ENCODE results near the gene UBAP1.

Gene UBAP1

DNA sequence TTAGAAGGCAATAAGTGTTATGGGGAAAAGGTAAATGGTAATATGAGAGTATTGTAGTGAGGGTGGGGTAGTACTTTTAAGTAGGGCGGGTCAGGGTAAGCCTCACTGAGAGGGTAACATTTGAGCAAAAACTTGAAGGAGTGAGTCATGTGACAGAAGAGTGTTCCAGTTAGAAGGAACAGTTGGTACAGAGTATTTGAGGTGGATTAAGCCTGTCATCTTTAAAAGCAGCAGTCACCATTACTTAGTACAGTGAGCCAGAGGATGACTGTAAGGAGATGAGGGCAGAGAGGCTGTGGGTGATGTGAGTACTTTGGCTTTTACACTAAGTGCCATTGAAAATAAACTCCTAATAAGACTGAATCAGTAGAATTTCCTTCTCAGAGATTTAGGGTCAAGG is 54.8 kb downstream of the UBAP1 start:
- Histone ChIP-seq H3K9ac (ENCODE audit: low read length) (no peak overlapping the region), H3K4me1 (ENCODE audit: control insufficient read depth in 1 of 2, insufficient read depth in 2 of 2, low read length in 2 of 2) (no peaks in the 10 kb centered on the region), H3K18ac (ENCODE audit: low read length) (no peak overlapping the region), H2BK12ac (ENCODE audit: low read length) (no peak overlapping the region), H3K23ac (ENCODE audit: low read length) (no peak overlapping the region), H2BK120ac (ENCODE audit: insufficient read depth, low read length, poor library complexity) (no peak overlapping the region), H3K4me3 (ENCODE audit: low read depth, low read length) (no peak overlapping the region), H4K8ac (ENCODE audit: low read depth, low read length) (no peak overlapping the region), H4K91ac (ENCODE audit: low read depth, low read length) (no peak overlapping the region), H3K79me1 (ENCODE audit: low read length) (no peaks in the 10 kb centered on the region), H3K9me3 (ENCODE audit: insufficient read depth, low read depth, low read length) (no peaks in the 10 kb centered on the region), H3K4ac (ENCODE audit: low read depth, low read length) (no peak overlapping the region), H3K14ac (ENCODE audit: low read length) (no peak overlapping the region), H3K4me2 (ENCODE audit: low read length) (no peak overlapping the region), H3K79me2 (ENCODE audit: control insufficient read depth, insufficient read depth, low read length, poor library complexity) (no peaks in the 10 kb centered on the region), H3K27ac (ENCODE audit: low read depth, low read length) (no peak overlapping the region), H2AK5ac (ENCODE audit: low read length) (no peak overlapping the region), H3K27me3 (ENCODE audit: insufficient read depth, low read length) (no peaks in the 10 kb centered on the region), H2AFZ (ENCODE audit: insufficient read depth, low read length, poor library complexity) (no peak overlapping the region), H4K12ac (ENCODE audit: low read depth, low read length) (no peak overlapping the region), H2BK5ac (ENCODE audit: low read depth, low read length, poor library complexity) (no peak overlapping the region), H3K36me3 (ENCODE audit: control insufficient read depth in 1 of 2, insufficient read depth in 2 of 2, low read length in 2 of 2) (peaks cover 4 to 10% of the 10 kb centered on the region in 2 experiments)
- no peak for DNase-seq
- WGBS (ENCODE audit: extremely low coverage, insufficient coverage, insufficient read length), result 100% methylated on average over 1 of the region's 1 CpG

DNA sequence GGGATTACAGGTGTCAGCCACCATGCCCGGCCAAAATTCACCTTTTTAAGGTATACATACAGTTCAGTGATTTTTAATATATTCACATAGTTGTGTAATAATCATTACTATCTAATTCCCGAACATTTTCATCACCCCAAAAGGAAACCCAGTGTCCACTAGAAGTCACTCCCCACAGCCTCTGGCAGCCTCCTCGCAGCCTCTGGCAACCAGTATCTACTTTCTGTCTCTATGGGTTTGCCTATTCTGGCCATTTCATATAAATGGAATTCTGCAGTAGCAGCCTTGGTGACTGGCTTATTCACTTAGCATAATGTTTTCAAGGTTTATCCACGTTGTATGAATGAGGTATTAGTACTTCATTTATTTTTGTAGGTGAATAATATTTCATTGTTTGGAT is 59.0 kb downstream of the UBAP1 start:
- H2BK120ac ChIP-seq (ENCODE audit: insufficient read depth, low read length, poor library complexity), result no peak overlapping the region
- no peak overlapping the region for H2BK12ac ChIP-seq (ENCODE audit: low read length)
- no CpG with 5 or more reads among the region's 4 CpGs for WGBS (ENCODE audit: extremely low coverage, insufficient coverage, insufficient read length)
- no peak overlapping the region for H4K8ac ChIP-seq (ENCODE audit: low read depth, low read length)
- H3K4me1 ChIP-seq (ENCODE audit: control insufficient read depth in 1 of 2, insufficient read depth in 2 of 2, low read length in 2 of 2), result no peaks in the 10 kb centered on the region
- peaks cover 9 to 27% of the 10 kb centered on the region in 2 experiments for H3K36me3 ChIP-seq (ENCODE audit: control insufficient read depth in 1 of 2, insufficient read depth in 2 of 2, low read length in 2 of 2)
- H2AK5ac ChIP-seq (ENCODE audit: low read length), result no peak overlapping the region
- no peak overlapping the region for H2AFZ ChIP-seq (ENCODE audit: insufficient read depth, low read length, poor library complexity)
- no peak overlapping the region for H3K23ac ChIP-seq (ENCODE audit: low read length)
- no peaks in the 10 kb centered on the region for H3K79me2 ChIP-seq (ENCODE audit: control insufficient read depth, insufficient read depth, low read length, poor library complexity)
- H3K4me2 ChIP-seq (ENCODE audit: low read length), result no peak overlapping the region
- no peak overlapping the region for H3K27ac ChIP-seq (ENCODE audit: low read depth, low read length)
- H3K18ac ChIP-seq (ENCODE audit: low read length), result no peak overlapping the region
- H3K4ac ChIP-seq (ENCODE audit: low read depth, low read length), result no peak overlapping the region
- H3K79me1 ChIP-seq (ENCODE audit: low read length), result no peaks in the 10 kb centered on the region
- no peak for DNase-seq
- no peak overlapping the region for H4K12ac ChIP-seq (ENCODE audit: low read depth, low read length)
- H2BK5ac ChIP-seq (ENCODE audit: low read depth, low read length, poor library complexity), result no peak overlapping the region
- H4K91ac ChIP-seq (ENCODE audit: low read depth, low read length), result no peak overlapping the region
- no peak overlapping the region for H3K9ac ChIP-seq (ENCODE audit: low read length)
- no peaks in the 10 kb centered on the region for H3K9me3 ChIP-seq (ENCODE audit: insufficient read depth, low read depth, low read length)
- H3K27me3 ChIP-seq (ENCODE audit: insufficient read depth, low read length), result no peaks in the 10 kb centered on the region
- H3K4me3 ChIP-seq (ENCODE audit: low read depth, low read length), result no peak overlapping the region
- no peak overlapping the region for H3K14ac ChIP-seq (ENCODE audit: low read length)

DNA sequence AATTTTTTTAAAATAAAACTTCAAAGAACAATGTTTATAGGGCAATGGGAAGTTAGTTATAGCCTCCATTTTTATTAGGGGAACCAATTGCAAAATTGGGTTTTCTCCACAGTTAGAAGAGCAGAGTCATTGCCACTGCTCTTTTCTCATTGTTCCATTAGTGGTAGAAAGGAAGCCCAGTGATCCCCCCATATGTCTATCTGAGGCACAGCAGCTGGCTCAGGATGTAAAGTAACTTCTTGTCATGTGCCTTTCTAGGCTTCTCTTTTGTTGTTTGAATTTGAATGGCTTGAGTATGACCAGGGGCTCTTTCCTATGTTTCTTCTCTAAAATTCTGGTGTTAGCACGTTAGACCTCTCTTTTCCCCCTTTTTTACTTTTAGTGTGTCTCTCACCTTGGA is 61.2 kb downstream of the UBAP1 start:
- Histone ChIP-seq H3K23ac (ENCODE audit: low read length) (no peak overlapping the region), H4K8ac (ENCODE audit: low read depth, low read length) (no peak overlapping the region), H2BK12ac (ENCODE audit: low read length) (no peak overlapping the region), H3K4me2 (ENCODE audit: low read length) (no peak overlapping the region), H3K27me3 (ENCODE audit: insufficient read depth, low read length) (no peaks in the 10 kb centered on the region), H2AK5ac (ENCODE audit: low read length) (no peak overlapping the region), H2AFZ (ENCODE audit: insufficient read depth, low read length, poor library complexity) (no peak overlapping the region), H3K4me3 (ENCODE audit: low read depth, low read length) (no peak overlapping the region), H3K18ac (ENCODE audit: low read length) (no peak overlapping the region), H3K9me3 (ENCODE audit: insufficient read depth, low read depth, low read length) (no peaks in the 10 kb centered on the region), H2BK5ac (ENCODE audit: low read depth, low read length, poor library complexity) (no peak overlapping the region), H3K4ac (ENCODE audit: low read depth, low read length) (no peak overlapping the region), H4K12ac (ENCODE audit: low read depth, low read length) (no peak overlapping the region), H3K14ac (ENCODE audit: low read length) (no peak overlapping the region), H3K79me1 (ENCODE audit: low read length) (no peaks in the 10 kb centered on the region), H3K27ac (ENCODE audit: low read depth, low read length) (no peak overlapping the region), H3K36me3 (ENCODE audit: control insufficient read depth in 1 of 2, insufficient read depth in 2 of 2, low read length in 2 of 2) (peaks cover 14 to 30% of the 10 kb centered on the region in 2 experiments), H2BK120ac (ENCODE audit: insufficient read depth, low read length, poor library complexity) (no peak overlapping the region), H4K91ac (ENCODE audit: low read depth, low read length) (no peak overlapping the region), H3K4me1 (ENCODE audit: control insufficient read depth in 1 of 2, insufficient read depth in 2 of 2, low read length in 2 of 2) (no peaks in the 10 kb centered on the region), H3K9ac (ENCODE audit: low read length) (no peak overlapping the region), H3K79me2 (ENCODE audit: control insufficient read depth, insufficient read depth, low read length, poor library complexity) (no peaks in the 10 kb centered on the region)
- WGBS (ENCODE audit: extremely low coverage, insufficient coverage, insufficient read length), result no CpG with 5 or more reads among the region's 1 CpG
- DNase-seq, result no peak

DNA sequence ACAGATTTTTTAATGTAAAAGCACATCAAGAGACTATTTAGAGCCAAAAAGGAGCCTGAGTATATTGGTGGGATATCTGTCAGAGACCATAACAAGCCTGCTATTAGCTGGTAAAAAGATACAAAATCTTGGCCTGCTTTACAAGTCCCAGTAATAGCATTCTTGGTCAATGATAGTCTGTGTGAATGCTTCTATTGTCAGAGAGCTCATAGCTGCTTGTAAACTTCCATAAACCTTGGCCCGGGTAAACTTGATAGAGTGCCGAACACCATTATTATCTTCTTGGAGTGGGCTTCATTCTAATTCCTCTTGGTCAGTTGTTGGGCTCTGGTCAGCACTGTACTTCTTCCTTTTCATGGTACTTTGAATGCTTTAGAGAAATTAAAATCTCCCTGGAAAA is 64.0 kb downstream of the UBAP1 start:
- Histone ChIP-seq H3K14ac (ENCODE audit: low read length) (no peak overlapping the region), H4K12ac (ENCODE audit: low read depth, low read length) (no peak overlapping the region), H4K8ac (ENCODE audit: low read depth, low read length) (no peak overlapping the region), H2BK120ac (ENCODE audit: insufficient read depth, low read length, poor library complexity) (no peak overlapping the region), H2AFZ (ENCODE audit: insufficient read depth, low read length, poor library complexity) (no peak overlapping the region), H3K79me2 (ENCODE audit: control insufficient read depth, insufficient read depth, low read length, poor library complexity) (no peaks in the 10 kb centered on the region), H3K4me3 (ENCODE audit: low read depth, low read length) (no peak overlapping the region), H3K23ac (ENCODE audit: low read length) (no peak overlapping the region), H2AK5ac (ENCODE audit: low read length) (no peak overlapping the region), H3K18ac (ENCODE audit: low read length) (no peak overlapping the region), H3K27me3 (ENCODE audit: insufficient read depth, low read length) (no peaks in the 10 kb centered on the region), H3K4ac (ENCODE audit: low read depth, low read length) (no peak overlapping the region), H3K36me3 (ENCODE audit: control insufficient read depth in 1 of 2, insufficient read depth in 2 of 2, low read length in 2 of 2) (peaks cover 18 to 31% of the 10 kb centered on the region in 2 experiments), H3K79me1 (ENCODE audit: low read length) (no peaks in the 10 kb centered on the region), H3K27ac (ENCODE audit: low read depth, low read length) (no peak overlapping the region), H2BK12ac (ENCODE audit: low read length) (no peak overlapping the region), H3K4me1 (ENCODE audit: control insufficient read depth in 1 of 2, insufficient read depth in 2 of 2, low read length in 2 of 2) (no peaks in the 10 kb centered on the region), H3K9ac (ENCODE audit: low read length) (no peak overlapping the region), H3K9me3 (ENCODE audit: insufficient read depth, low read depth, low read length) (no peaks in the 10 kb centered on the region), H4K91ac (ENCODE audit: low read depth, low read length) (no peak overlapping the region), H3K4me2 (ENCODE audit: low read length) (no peak overlapping the region), H2BK5ac (ENCODE audit: low read depth, low read length, poor library complexity) (no peak overlapping the region)
- no peak for DNase-seq
- no CpG with 5 or more reads among the region's 2 CpGs for WGBS (ENCODE audit: extremely low coverage, insufficient coverage, insufficient read length)
